ENCODE data around the gene HIRIP3. TPM values are rescaled to one million over a fixed set of nuclear protein-coding genes. Genes with fewer than 3 reads are reported as not detected.

HIRIP3 gene
- total RNA-seq, 1 donor from 2014 or later = 7.1 TPM

DNA sequence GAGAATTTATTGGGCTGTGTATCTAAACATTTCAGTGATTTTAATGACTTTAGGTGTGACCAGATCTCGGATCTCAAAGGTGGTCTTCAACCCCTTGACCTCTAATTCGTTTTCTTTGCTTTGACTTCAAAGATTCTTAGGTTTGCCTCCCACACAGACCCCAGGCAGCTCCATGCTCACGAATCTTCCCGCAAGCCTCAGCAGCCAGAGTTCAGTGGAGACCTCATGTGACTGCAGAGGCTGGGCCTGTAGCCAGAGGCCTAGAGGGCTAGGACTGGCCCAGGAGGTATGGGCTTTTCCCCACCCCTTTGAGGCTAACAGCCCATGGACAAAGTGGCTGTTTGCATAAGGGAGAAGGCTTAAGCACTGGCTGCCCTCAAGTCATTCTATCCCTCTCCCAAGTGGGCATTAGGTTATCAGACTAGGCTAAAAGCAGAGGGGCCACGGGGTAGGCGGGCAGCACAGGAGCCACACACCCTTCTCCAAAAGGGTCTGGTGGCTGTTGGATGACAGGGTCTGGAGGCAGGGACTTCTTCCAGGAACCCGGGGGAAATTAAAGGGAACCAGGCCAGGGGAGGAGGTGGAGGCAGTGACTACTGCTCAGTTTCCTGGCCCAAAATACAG lies 3.0 kb downstream of the HIRIP3 start:
- intact Hi-C loops (cut with DNase I) = no loop called here
- peaks cover 24% of the 10 kb centered on the region for H3K4me1 ChIP-seq
- H3K27ac ChIP-seq = no peak overlapping the region
- no peaks in the 10 kb centered on the region for H3K27me3 ChIP-seq
- H3K4me3 ChIP-seq = no peak overlapping the region
- TF ChIP-seq POLR2A (IDR thresholded peaks at IDR 0.05) = no peak
- TF ChIP-seq POLR2AphosphoS5 (IDR thresholded peaks at IDR 0.05; ENCODE audit: insufficient read depth in 1 of 2, low read depth in 1 of 2) = no peak
- TF ChIP-seq, protein P1, sequence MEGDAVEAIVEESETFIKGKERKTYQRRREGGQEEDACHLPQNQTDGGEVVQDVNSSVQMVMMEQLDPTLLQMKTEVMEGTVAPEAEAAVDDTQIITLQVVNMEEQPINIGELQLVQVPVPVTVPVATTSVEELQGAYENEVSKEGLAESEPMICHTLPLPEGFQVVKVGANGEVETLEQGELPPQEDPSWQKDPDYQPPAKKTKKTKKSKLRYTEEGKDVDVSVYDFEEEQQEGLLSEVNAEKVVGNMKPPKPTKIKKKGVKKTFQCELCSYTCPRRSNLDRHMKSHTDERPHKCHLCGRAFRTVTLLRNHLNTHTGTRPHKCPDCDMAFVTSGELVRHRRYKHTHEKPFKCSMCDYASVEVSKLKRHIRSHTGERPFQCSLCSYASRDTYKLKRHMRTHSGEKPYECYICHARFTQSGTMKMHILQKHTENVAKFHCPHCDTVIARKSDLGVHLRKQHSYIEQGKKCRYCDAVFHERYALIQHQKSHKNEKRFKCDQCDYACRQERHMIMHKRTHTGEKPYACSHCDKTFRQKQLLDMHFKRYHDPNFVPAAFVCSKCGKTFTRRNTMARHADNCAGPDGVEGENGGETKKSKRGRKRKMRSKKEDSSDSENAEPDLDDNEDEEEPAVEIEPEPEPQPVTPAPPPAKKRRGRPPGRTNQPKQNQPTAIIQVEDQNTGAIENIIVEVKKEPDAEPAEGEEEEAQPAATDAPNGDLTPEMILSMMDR (IDR thresholded peaks at IDR 0.05) = no peak
- no peak for DNase-seq (ENCODE audit: extremely low spot score in 2 of 2)
- H3K36me3 ChIP-seq = peaks cover 0 to 36% of the 10 kb centered on the region in 2 donors
- no peaks in the 10 kb centered on the region for H3K9me3 ChIP-seq

DNA sequence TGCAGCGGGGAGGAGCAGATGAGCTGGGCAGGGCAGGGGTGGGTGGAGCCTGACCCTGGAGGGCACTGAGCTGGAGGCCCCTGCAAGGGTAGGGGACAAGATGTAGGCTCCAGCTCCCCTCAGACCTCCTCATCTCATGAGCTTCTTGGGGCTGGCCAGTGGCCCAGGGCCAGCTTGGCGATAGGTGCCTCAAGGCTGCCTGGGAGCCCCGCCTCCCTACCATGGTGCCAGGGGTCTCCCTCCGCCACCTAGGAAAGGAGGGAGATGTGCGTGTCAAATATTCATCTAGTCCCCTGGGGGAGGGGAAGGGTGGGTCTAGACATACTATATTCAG lies 3.9 kb downstream of the HIRIP3 start:
- Histone ChIP-seq H3K4me1 (peaks cover 17% of the 10 kb centered on the region), H3K27me3 (no peaks in the 10 kb centered on the region), H3K36me3 (peaks cover 0 to 44% of the 10 kb centered on the region in 2 donors), H3K9me3 (no peaks in the 10 kb centered on the region), H3K4me3 (no peak overlapping the region), H3K27ac (no peak overlapping the region)
- intact Hi-C loops (cut with DNase I) = no loop called here
- TF ChIP-seq POLR2AphosphoS5 (IDR thresholded peaks at IDR 0.05; ENCODE audit: insufficient read depth in 1 of 2, low read depth in 1 of 2) = no peak
- no peak for TF ChIP-seq POLR2A (IDR thresholded peaks at IDR 0.05)
- TF ChIP-seq, protein P1 (IDR thresholded peaks at IDR 0.05) = no peak
- DNase-seq (ENCODE audit: extremely low spot score in 2 of 2) = no peak

DNA sequence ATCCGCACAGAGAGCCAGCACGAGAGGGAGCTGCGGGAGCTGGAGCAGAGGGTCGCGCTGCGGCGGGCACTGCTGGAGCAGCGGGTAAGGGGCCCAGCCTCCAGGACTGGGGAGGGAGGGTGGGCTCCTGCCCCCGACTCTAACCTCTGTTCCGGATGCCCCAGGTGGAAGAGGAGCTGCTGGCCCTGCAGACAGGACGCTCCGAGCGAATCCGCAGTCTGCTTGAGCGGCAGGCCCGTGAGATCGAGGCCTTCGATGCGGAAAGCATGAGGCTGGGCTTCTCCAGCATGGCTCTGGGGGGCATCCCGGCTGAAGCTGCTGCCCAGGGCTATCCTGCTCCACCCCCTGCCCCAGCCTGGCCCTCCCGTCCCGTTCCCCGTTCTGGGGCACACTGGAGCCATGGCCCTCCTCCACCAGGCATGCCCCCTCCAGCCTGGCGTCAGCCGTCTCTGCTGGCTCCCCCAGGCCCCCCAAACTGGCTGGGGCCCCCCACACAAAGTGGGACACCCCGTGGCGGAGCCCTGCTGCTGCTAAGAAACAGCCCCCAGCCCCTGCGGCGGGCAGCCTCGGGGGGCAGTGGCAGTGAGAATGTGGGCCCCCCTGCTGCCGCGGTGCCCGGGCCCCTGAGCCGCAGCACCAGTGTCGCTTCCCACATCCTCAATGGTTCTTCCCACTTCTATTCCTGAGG lies 4.4 kb downstream of the HIRIP3 start:
- Histone ChIP-seq H3K36me3 (peaks cover 0 to 49% of the 10 kb centered on the region in 2 donors), H3K4me1 (peaks cover 15% of the 10 kb centered on the region), H3K9me3 (no peaks in the 10 kb centered on the region), H3K27ac (no peak overlapping the region), H3K4me3 (no peak overlapping the region), H3K27me3 (no peaks in the 10 kb centered on the region)
- DNase-seq (ENCODE audit: extremely low spot score in 2 of 2) = no peak
- intact Hi-C loops (cut with DNase I) = no loop called here
- TF ChIP-seq POLR2A (IDR thresholded peaks at IDR 0.05) = no peak
- no peak for TF ChIP-seq POLR2AphosphoS5 (IDR thresholded peaks at IDR 0.05; ENCODE audit: insufficient read depth in 1 of 2, low read depth in 1 of 2)
- TF ChIP-seq, protein P1 (IDR thresholded peaks at IDR 0.05) = no peak

DNA sequence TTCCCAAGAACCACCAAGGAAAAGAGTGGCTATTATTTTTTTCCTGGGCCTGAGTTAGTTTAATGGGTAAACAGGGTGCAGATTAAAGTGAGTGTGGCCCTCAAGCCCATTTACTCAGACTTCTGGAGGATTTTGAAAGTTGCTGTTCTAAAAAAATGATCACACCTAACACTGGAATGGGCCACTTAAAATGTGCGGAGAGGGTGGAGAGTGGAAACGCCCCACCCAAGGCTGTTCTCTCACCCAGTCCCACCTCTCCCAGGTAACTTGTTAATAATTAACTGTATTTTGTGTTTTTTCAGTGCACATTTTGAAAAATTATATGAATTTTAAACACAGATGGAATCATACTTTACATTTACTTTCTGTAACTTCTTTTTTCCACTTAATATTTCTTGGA lies 5.4 kb downstream of the HIRIP3 start:
- H3K36me3 ChIP-seq = peaks cover 0 to 59% of the 10 kb centered on the region in 2 donors

More for the DNA sequence above, 5.4 kb downstream of the HIRIP3 start:
- DNase-seq (ENCODE audit: extremely low spot score in 2 of 2) = no peak
- Histone ChIP-seq H3K27me3 (no peaks in the 10 kb centered on the region), H3K4me3 (no peak overlapping the region), H3K4me1 (peaks cover 15% of the 10 kb centered on the region), H3K9me3 (no peaks in the 10 kb centered on the region), H3K27ac (no peak overlapping the region)
- intact Hi-C loops (cut with DNase I) = no loop called here
- TF ChIP-seq POLR2AphosphoS5 (IDR thresholded peaks at IDR 0.05; ENCODE audit: insufficient read depth in 1 of 2, low read depth in 1 of 2) (no peak), POLR2A (IDR thresholded peaks at IDR 0.05) (no peak)
- TF ChIP-seq, protein P1 (IDR thresholded peaks at IDR 0.05) = no peak
